GM12891 (cell line): ENCODE measurements around the gene HHAT.

Source experiments
- POLR2A ChIP-seq: IDR thresholded peaks from 2 replicates; pipeline ENCODE4 v1.6.1; 2011; ENCODE audit warnings: low read depth, low read length, control low read depth
- POLR2AphosphoS5 ChIP-seq: IDR thresholded peaks from 2 replicates; pipeline ENCODE4 v1.6.1; 2011; ENCODE audit warnings: low read depth, low read length, control low read depth

DNA sequence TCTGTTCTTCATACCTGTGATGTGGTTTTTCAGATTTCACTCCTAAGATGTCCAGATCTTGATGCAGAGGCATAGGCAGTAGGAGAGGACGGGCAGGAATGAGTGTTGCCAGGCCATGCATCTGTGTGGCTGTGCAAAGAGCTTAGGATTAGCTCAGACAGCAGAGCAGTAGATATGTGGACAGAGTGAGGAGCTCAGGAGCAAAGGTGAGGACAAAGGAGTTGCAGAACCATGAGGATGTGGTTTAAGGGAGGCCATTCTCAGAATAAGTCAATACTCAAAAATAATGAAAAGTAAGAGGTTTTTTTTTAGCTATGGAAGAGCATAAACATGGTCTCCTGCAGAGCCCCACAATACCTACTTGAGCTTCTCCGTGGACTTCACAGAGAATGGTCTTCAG, 158.3 kb downstream of the HHAT start:
- TF ChIP-seq POLR2AphosphoS5 (no peak), POLR2A (no peak)
